Transverse colon (tissue), 4 donors: ENCODE results near the gene GGA3. TPM values are rescaled to one million over a fixed set of nuclear protein-coding genes. Genes with fewer than 3 reads are reported as not detected.
"Not testable (repeated sequence)": the region's sequence is repeated elsewhere in the genome, so short reads cannot be mapped to it uniquely, and the experiment has no call there.

ENCODE experiments used
- DNase-seq: peaks from one replicate; pipeline ENCODE4 v3.0.0-alpha.2; 2019
- H3K27ac ChIP-seq, 4 donors: fragments of 200-600 bp; sonication (generic); 2 replicates each; pipeline ENCODE4 v1.5.1; 2016 to 2018; ENCODE audit warnings: inconsistent platforms in 4 of 4
- H3K27me3 ChIP-seq: fragments of 200-600 bp; sonication (generic); 2 replicates; pipeline ENCODE4 v1.5.1; 2017; ENCODE audit warnings: inconsistent platforms
- H3K36me3 ChIP-seq, 4 donors: fragments of 200-600 bp; sonication (generic); 2 replicates each; pipeline ENCODE4 v1.5.1; 2017 to 2019; ENCODE audit warnings: inconsistent platforms in 4 of 4
- H3K4me1 ChIP-seq, 4 donors: fragments of 200-600 bp; sonication (generic); 2 replicates each; pipeline ENCODE4 v1.5.1; 2017 to 2020; ENCODE audit warnings: inconsistent platforms in 4 of 4
- H3K4me3 ChIP-seq, 4 donors: fragments of 200-600 bp; sonication (generic); 1 replicate in 1 of 4; 2 replicates in 3 of 4; pipeline versions ENCODE4 v1.5.1 to v1.6.1; 2017 to 2019; ENCODE audit warnings: inconsistent platforms in 4 of 4
- H3K9me3 ChIP-seq, 2 donors: fragments of 200-600 bp; sonication (generic); 2 replicates each; pipeline ENCODE4 v1.5.1; 2017 to 2019; ENCODE audit warnings: inconsistent platforms in 2 of 2
- CTCF ChIP-seq, 5 experiments: fragments of 200-600 bp in 3 of 5; fragments of 450-650 bp in 2 of 5; sonication (generic) in 3 of 5; IDR thresholded peaks; 1 replicate in 2 of 5; 2 replicates in 3 of 5; pipeline ENCODE4 v1.5.1; 2016 to 2017; ENCODE audit warnings: antibody characterized with exemption in 5 of 5, inconsistent platforms in 3 of 5, mild to moderate bottlenecking in 2 of 5, moderate library complexity in 1 of 5
- EP300 ChIP-seq: sonication (generic); formaldehyde crosslinking; IDR thresholded peaks from one replicate; pipeline ENCODE4 v1.6.1; 2017; ENCODE audit warnings: antibody characterized with exemption, low read depth
- POLR2A ChIP-seq: fragments of 450-650 bp; IDR thresholded peaks from one replicate; pipeline ENCODE4 v1.6.1; 2016; ENCODE audit warnings: antibody characterized with exemption, mild to moderate bottlenecking, moderate library complexity
- POLR2AphosphoS5 ChIP-seq, 3 donors: sonication (generic); formaldehyde crosslinking; IDR thresholded peaks; one replicate each; pipeline ENCODE4 v1.6.1; 2016; ENCODE audit warnings: antibody characterized with exemption in 3 of 3
- WGBS, 2 donors: methylation state at CpG; one replicate each; pipeline ENCODE4 v1.1.5; 2018; ENCODE audit warnings: low coverage in 1 of 2; 5-methylcytosine and 5-hydroxymethylcytosine counted together
- in situ Hi-C, 4 donors: fragments of 200-750 bp; cut with MboI; loops; one replicate each; pipeline versions ENCODE4 v1.15.0 to v1.15.1; 2017; ENCODE audit warnings: low sequenced_read_pairs in 3 of 4, low pct_ligation_motif_present in 1 of 4, low pct_unique_long_range_greater_than_20kb in 1 of 4
- intact Hi-C: fragments of 100-400 bp; cut with DNase I; formaldehyde crosslinking; loops from one replicate; pipeline ENCODE4 v1.15.1; 2023; ENCODE audit warnings: low total_unique reads
- total RNA-seq, 4 donors: library from RNA; depleted of rRNA; stranded (reverse); fragments of >200 nt; gene quantifications; one replicate each; pipeline ENCODE4 v1.1.0, GENCODE V29; 2016

The GGA3 gene
- total RNA-seq, 4 donors from 2014 or later, result 36.2 to 134 (median 59.0) TPM

DNA sequence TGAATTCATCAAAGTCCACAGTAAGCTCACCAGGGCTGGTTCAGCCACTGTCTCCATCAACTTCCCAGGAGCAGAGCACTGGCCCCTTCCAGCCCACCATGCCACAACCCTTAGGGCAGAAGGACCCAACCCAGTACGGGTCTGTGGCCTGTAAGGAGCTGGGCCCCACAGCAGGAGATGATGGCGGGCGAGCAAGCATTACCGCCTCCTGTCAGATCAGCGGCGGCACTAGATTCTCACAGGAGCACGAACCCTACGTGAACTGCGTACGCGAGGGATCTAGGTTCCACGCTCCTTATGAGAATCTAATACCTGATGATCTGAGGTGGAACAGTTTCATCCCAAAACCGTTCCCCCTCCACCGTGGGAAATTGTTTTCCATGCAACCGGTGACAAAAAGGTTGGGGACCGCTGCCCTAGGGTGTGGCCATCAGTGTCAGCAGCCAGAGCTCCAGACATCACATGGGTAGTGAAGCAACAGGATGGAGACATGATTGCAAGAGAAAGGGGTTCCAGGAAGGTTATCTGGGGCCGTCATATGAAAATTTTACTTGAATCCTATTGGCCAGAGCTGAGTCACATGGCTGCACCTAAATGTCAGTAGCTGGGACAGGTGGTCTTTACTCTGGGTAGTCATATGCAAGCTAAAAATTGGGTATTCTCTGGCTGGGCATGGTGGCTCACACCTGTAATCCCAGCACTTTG, 40.2 kb upstream of the GGA3 start:
- in situ Hi-C loops, result loop anchor here in 2 of 4 donors (25.0 kb wide), 1 partner anchor 111 kb away; the partner anchor contains the start of gene GRB2 (in 2 of the 2)

GRCh38 chr17:75301049-75301448, 39.6 kb upstream of the GGA3 start:
- no peak for TF ChIP-seq POLR2AphosphoS5 (IDR thresholded peaks at IDR 0.05)
- TF ChIP-seq EP300, result no peak
- no peak for TF ChIP-seq POLR2A
- Histone ChIP-seq H3K27ac (no peak overlapping the region), H3K9me3 (no peaks in the 10 kb centered on the region), H3K4me3 (no peak overlapping the region), H3K36me3 (no peaks in the 10 kb centered on the region), H3K27me3 (no peaks in the 10 kb centered on the region), H3K4me1 (no peaks in the 10 kb centered on the region)
- DNase-seq, result no peak
- intact Hi-C loops, result no loop called here
- 84% methylated on average over 4 to 9 of the region's 9 CpGs for WGBS, 2 donors
- in situ Hi-C loops, result loop anchor here in 2 of 4 donors (25.0 kb wide), 1 partner anchor 111 kb away; the partner anchor contains the start of gene GRB2 (in 2 of the 2)

More for the DNA sequence above, 40.2 kb upstream of the GGA3 start:
- DNase-seq, result no peak
- Histone ChIP-seq H3K36me3 (no peaks in the 10 kb centered on the region), H3K27me3 (no peaks in the 10 kb centered on the region), H3K4me1 (no peaks in the 10 kb centered on the region), H3K27ac (no peak overlapping the region), H3K9me3 (no peaks in the 10 kb centered on the region), H3K4me3 (no peak overlapping the region)
- TF ChIP-seq EP300, result no peak
- no peak for TF ChIP-seq POLR2AphosphoS5 (IDR thresholded peaks at IDR 0.05)
- no peak for TF ChIP-seq CTCF (IDR thresholded peaks at IDR 0.05)
- no peak for TF ChIP-seq POLR2A
- intact Hi-C loops, result no loop called here
- 90 to 94% methylated on average over 3 to 17 of the region's 17 CpGs for WGBS, 2 donors

DNA sequence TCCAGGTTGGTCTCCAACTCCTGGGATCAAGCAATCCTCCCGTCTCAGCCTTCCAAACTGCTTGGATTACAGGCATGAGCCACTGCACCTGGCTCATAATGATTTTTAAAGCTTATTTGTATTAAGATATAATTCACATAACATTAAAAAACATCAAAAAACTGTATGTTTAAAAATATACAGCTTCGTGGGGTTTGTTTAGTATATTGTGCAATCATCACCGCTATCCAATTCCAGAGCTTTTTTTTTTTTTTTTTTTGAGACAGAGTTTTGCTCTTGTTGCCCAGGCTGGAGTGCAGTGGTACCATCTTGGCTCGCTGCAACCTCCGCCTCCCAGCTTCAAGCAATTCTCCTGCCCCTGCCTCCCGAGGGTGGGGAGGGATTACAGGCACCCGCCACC, 38.9 kb upstream of the GGA3 start:
- Histone ChIP-seq H3K27ac (no peak overlapping the region), H3K9me3 (no peaks in the 10 kb centered on the region), H3K4me3 (no peak overlapping the region), H3K4me1 (peaks cover 0 to 4% (median 0%) of the 10 kb centered on the region in 4 donors), H3K27me3 (no peaks in the 10 kb centered on the region), H3K36me3 (no peaks in the 10 kb centered on the region)
- TF ChIP-seq EP300, result no peak
- no peak for TF ChIP-seq POLR2A
- no peak for TF ChIP-seq POLR2AphosphoS5 (IDR thresholded peaks at IDR 0.05)
- TF ChIP-seq CTCF (IDR thresholded peaks at IDR 0.05), result no peak
- in situ Hi-C loops (loop anchor here in 2 of 4 donors (25.0 kb wide), 1 partner anchor 112 kb away; the partner anchor contains the start of gene GRB2 (in 2 of the 2)), intact Hi-C loops (no loop called here)
- WGBS, 2 donors, result 82 to 85% methylated on average over 7 of the region's 7 CpGs
- DNase-seq, result no peak

GRCh38 chr17:75295201-75296158, 34.1 kb upstream of the GGA3 start:
- Histone ChIP-seq H3K36me3 (no peaks in the 10 kb centered on the region), H3K27me3 (no peaks in the 10 kb centered on the region), H3K4me1 (peaks cover 0 to 6% (median 0%) of the 10 kb centered on the region in 4 donors), H3K9me3 (no peaks in the 10 kb centered on the region), H3K4me3 (no peak overlapping the region), H3K27ac (peak overlapping the region; percentile 58 to 79 (median 66))
- peak; percentile 38 for DNase-seq
- 59 to 60% methylated on average over 4 to 8 of the region's 8 CpGs for WGBS, 2 donors
- peak in 2 of 3 donors; percentile 57 to 65 for TF ChIP-seq POLR2AphosphoS5 (IDR thresholded peaks at IDR 0.05)
- no peak for TF ChIP-seq POLR2A
- intact Hi-C loops, result no loop called here
- in situ Hi-C loops, result no loop called here

- H3K27ac ChIP-seq, H3K9me3 ChIP-seq, H3K36me3 ChIP-seq, H3K4me3 ChIP-seq, H3K27me3 ChIP-seq, DNase-seq, in situ Hi-C loops: not testable (repeated sequence)
- intact Hi-C loops, result loop anchor here (5.0 kb wide), 1 partner anchor 399 kb away; no protein-coding TSS in a partner anchor
- peaks cover 4 to 19% (median 9%) of the 10 kb centered on the region in 4 donors for H3K4me1 ChIP-seq
- 57 to 82% methylated on average over 9 to 16 of the region's 16 CpGs for WGBS, 2 donors
Measured at GRCh38 chr17:75292810-75293448, 31.5 kb upstream of the GGA3 start.
